A549 treated with dexamethasone at 1 μM for 4 hours (cell line): ENCODE data around the gene NUFIP1. TPM values are rescaled to one million over a fixed set of nuclear protein-coding genes. Genes with fewer than 3 reads are reported as not detected.

ENCODE experiments used
- total RNA-seq: library from RNA; stranded (reverse); fragments of 200-300 nt; extraction: Qiagen RNA extraction; gene quantifications from 5 replicates; pipeline ENCODE4 v1.2.3, GENCODE V29; 2022

Gene NUFIP1
- 6.3 to 7.0 TPM (median 6.5 TPM) in 5 replicates for total RNA-seq

DNA sequence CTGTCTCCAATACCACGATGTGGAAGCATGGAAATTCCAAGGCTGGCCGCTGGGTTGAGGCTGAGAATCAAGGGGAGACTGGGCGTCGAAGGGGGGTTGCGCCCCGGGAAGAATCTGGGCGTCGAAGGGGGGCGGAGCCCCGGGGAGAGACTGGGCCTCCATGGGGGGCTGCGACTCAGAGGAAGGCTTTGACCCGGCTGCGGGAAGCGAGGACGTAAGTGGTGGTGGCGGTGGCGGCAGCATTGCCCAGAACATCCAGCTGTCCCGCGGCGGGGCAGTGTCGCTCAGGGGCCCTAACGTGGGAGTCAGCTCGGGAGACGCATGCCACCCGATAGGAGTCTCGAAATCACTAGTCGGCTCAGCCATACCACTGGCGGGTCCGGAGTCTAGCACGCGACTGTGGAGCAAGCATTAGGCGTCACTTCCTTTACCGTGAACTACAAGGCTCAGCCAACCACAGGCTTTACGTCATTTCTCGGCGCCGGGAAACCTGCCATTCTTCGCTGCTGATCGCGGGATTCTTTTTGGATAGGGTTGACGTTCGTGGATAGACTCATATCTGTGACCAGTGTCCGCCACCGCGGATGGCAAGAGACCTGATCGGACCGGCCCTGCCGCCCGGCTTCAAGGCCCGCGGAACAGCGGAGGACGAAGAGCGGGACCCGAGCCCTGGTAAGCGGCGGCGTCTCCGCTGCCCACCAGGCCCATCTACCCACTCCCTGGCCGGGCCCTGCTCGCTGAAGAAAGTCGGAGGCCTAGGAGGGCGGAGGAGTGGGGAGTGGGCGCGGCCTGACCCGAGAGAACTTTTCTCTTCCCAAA is at the start of gene NUFIP1, which contains the start of gene GPALPP1:
Gene NUFIP1, minus strand, starts transcription at position 401 of the 819 bp plus-strand sequence. Its CDS starts 35 bp downstream, at position 366.
Gene GPALPP1, plus strand, starts transcription at position 468 of the 819 bp plus-strand sequence. Its CDS starts 117 bp downstream, at position 585.

Other genes starting within 250 kb of the NUFIP1 start
- 8.9 to 14.5 TPM (median 11.6 TPM) in 5 replicates for gene GPALPP1, start 67 bp upstream of the NUFIP1 start, total RNA-seq
- gene GTF2F2, start 131.0 kb upstream of the NUFIP1 start, total RNA-seq: 19.4 to 21.7 TPM (median 19.8 TPM) in 5 replicates
- not detected in 5 replicates for gene KCTD4, start 211.6 kb upstream of the NUFIP1 start, total RNA-seq